Loucy (cell line): ENCODE data around the gene HRH1.

Source experiments
- EZH2phosphoT487 ChIP-seq: fragments of 200-600 bp; IDR thresholded peaks from 2 replicates; pipeline ENCODE4 v1.6.1; 2018; ENCODE audit warnings: antibody characterized with exemption, mild to moderate bottlenecking, moderate library complexity, borderline replicate concordance
- TF ChIP-seq, protein P1 (sequence below): fragments of 200-600 bp; sonication (generic); conservative IDR thresholded peaks from 2 replicates; pipeline ENCODE4 v1.5.1; 2014; ENCODE audit warnings: mild to moderate bottlenecking, antibody characterized with exemption, low read length

DNA sequence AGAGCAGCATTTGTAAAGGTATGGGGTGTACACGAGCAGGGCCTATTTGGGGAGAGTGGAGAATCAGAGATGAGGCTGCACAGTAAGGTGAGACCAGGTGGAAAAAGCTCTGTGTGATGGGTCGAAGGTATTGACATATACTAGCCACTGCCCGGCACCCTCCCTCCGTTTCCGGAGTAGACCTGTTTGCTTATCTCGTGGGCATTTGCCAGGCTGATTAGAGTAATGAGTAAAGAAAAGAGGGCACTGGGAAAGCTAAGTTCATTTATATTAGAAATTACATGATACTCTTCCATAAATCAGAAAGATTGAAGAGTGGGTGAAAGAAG, 71.7 kb downstream of the HRH1 start:
- TF ChIP-seq, protein P1, sequence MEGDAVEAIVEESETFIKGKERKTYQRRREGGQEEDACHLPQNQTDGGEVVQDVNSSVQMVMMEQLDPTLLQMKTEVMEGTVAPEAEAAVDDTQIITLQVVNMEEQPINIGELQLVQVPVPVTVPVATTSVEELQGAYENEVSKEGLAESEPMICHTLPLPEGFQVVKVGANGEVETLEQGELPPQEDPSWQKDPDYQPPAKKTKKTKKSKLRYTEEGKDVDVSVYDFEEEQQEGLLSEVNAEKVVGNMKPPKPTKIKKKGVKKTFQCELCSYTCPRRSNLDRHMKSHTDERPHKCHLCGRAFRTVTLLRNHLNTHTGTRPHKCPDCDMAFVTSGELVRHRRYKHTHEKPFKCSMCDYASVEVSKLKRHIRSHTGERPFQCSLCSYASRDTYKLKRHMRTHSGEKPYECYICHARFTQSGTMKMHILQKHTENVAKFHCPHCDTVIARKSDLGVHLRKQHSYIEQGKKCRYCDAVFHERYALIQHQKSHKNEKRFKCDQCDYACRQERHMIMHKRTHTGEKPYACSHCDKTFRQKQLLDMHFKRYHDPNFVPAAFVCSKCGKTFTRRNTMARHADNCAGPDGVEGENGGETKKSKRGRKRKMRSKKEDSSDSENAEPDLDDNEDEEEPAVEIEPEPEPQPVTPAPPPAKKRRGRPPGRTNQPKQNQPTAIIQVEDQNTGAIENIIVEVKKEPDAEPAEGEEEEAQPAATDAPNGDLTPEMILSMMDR: no peak
- no peak for TF ChIP-seq EZH2phosphoT487
